MM.1S (cell line): ENCODE measurements around the gene TMPRSS3.
A peak's percentile ranks its signal among the peaks of the same experiment; 100 is the strongest.

Source experiments
- DNase-seq: peaks from one replicate; pipeline ENCODE4 v3.0.0-alpha.2; 2015
- H2AFZ ChIP-seq: fragments of 300-600 bp; sonication (generic); 2 replicates; pipeline ENCODE4 v1.6.0; 2016; ENCODE audit warnings: antibody characterized with exemption, low read length
- H3F3A ChIP-seq: fragments of 300-600 bp; sonication (generic); 2 replicates; pipeline ENCODE4 v1.6.1; 2016; ENCODE audit warnings: mild to moderate bottlenecking, antibody characterized with exemption, low read length, moderate library complexity, mixed read lengths; ENCODE audit not compliant: insufficient read depth
- H3K27ac ChIP-seq: fragments of 300-600 bp; sonication (generic); 2 replicates; pipeline ENCODE4 v1.5.1; 2016; ENCODE audit warnings: mild to moderate bottlenecking, low read length
- H3K27me3 ChIP-seq: fragments of 300-600 bp; sonication (generic); replicated peaks from 2 replicates; pipeline ENCODE4 v1.6.0; 2016; ENCODE audit warnings: low read length; ENCODE audit not compliant: insufficient read depth
- H3K36me3 ChIP-seq: fragments of 300-600 bp; sonication (generic); replicated peaks from 2 replicates; pipeline ENCODE4 v1.6.1; 2016; ENCODE audit warnings: mild to moderate bottlenecking, low read length, mixed read lengths; ENCODE audit not compliant: insufficient read depth
- H3K4me1 ChIP-seq: fragments of 300-600 bp; sonication (generic); 2 replicates; pipeline ENCODE4 v1.6.1; 2016; ENCODE audit warnings: low read length, mixed read lengths
- H3K4me2 ChIP-seq: fragments of 300-600 bp; sonication (generic); 2 replicates; pipeline ENCODE4 v1.6.0; 2016; ENCODE audit warnings: low read depth, low read length
- H3K4me3 ChIP-seq: fragments of 300-600 bp; sonication (generic); 2 replicates; pipeline ENCODE4 v1.5.1; 2016; ENCODE audit warnings: low read length, mixed read lengths
- H3K79me2 ChIP-seq: fragments of 300-600 bp; sonication (generic); 2 replicates; pipeline ENCODE4 v1.6.1; 2016; ENCODE audit warnings: mixed run types, low read length, mixed read lengths
- H3K9ac ChIP-seq: fragments of 300-600 bp; sonication (generic); 2 replicates; pipeline ENCODE4 v1.6.1; 2016; ENCODE audit warnings: low read length, mixed read lengths
- H3K9me2 ChIP-seq: fragments of 300-600 bp; sonication (generic); replicated peaks from 2 replicates; pipeline ENCODE4 v1.6.1; 2016; ENCODE audit warnings: mild to moderate bottlenecking, low read length, mixed read lengths; ENCODE audit not compliant: insufficient read depth
- H3K9me3 ChIP-seq: fragments of 300-600 bp; sonication (generic); replicated peaks from 2 replicates; pipeline ENCODE4 v1.6.1; 2016; ENCODE audit warnings: mild to moderate bottlenecking, low read length, mixed read lengths; ENCODE audit not compliant: insufficient read depth
- H4K20me1 ChIP-seq: fragments of 300-600 bp; sonication (generic); 2 replicates; pipeline ENCODE4 v1.6.1; 2016; ENCODE audit warnings: mild to moderate bottlenecking, low read length, moderate library complexity, mixed read lengths; ENCODE audit not compliant: insufficient read depth
- CTCF ChIP-seq: fragments of 300-600 bp; sonication (generic); IDR thresholded peaks from 2 replicates; pipeline ENCODE4 v1.5.1; 2016; ENCODE audit warnings: antibody characterized with exemption, low read length, mixed read lengths
- EZH2 ChIP-seq: fragments of 300-600 bp; sonication (generic); optimal IDR thresholded peaks from 2 replicates; pipeline ENCODE3; 2017; ENCODE audit warnings: low read depth, mild to moderate bottlenecking, antibody characterized with exemption, low read length, mixed read lengths
- EZH2phosphoT487 ChIP-seq: fragments of 300-600 bp; sonication (generic); IDR thresholded peaks from 2 replicates; pipeline ENCODE4 v1.6.1; 2018; ENCODE audit warnings: antibody characterized with exemption, low read length

TMPRSS3 gene

GRCh38 chr21:42437786-42438185 is 41.9 kb upstream of the TMPRSS3 start:
- Histone ChIP-seq H3K4me2 (no peak overlapping the region), H3K9ac (no peak overlapping the region), H3K4me3 (no peak overlapping the region), H3K9me3 (no peaks in the 10 kb centered on the region), H3K79me2 (no peaks in the 10 kb centered on the region), H4K20me1 (no peaks in the 10 kb centered on the region), H3K4me1 (no peaks in the 10 kb centered on the region), H3K27me3 (peaks cover 99% of the 10 kb centered on the region), H2AFZ (no peak overlapping the region), H3K27ac (no peak overlapping the region), H3K9me2 (no peaks in the 10 kb centered on the region), H3F3A (no peaks in the 10 kb centered on the region), H3K36me3 (no peaks in the 10 kb centered on the region)
- DNase-seq: peak; percentile 27
- TF ChIP-seq EZH2 (no peak), EZH2phosphoT487 (no peak), CTCF (no peak)

DNA sequence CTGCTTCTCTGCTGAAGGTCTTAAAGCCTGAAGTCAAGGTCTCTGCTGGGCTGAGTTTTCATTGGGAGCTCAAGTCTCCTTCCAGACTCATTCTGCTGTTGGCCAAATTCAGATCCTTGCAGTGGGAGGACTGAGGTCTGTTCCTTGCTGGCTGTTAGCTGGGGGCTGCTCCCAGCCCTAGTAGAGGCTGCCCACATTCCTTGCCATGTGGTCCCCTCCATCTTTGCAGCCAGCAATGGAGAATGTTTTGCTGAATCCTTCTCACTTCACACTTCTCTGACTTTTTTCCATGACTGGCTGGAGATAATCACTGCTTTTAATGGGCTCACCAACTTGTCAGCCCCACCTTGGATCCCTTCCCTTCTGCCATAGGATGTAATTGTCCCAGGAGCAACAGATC is 41.1 kb upstream of the TMPRSS3 start:
- Histone ChIP-seq H3K4me3 (no peak overlapping the region), H3K4me1 (no peaks in the 10 kb centered on the region)

GRCh38 chr21:42435833-42436232 is 40.0 kb upstream of the TMPRSS3 start:
- no peak overlapping the region for H3K4me3 ChIP-seq
- H3K9ac ChIP-seq: no peak overlapping the region
- no peaks in the 10 kb centered on the region for H3K9me2 ChIP-seq
- no peaks in the 10 kb centered on the region for H4K20me1 ChIP-seq
- H3K4me2 ChIP-seq: no peak overlapping the region
- TF ChIP-seq EZH2phosphoT487 (no peak), CTCF (no peak), EZH2 (no peak)
- no peak overlapping the region for H3K27ac ChIP-seq
- no peak for DNase-seq
- peaks cover 99% of the 10 kb centered on the region for H3K27me3 ChIP-seq
- no peaks in the 10 kb centered on the region for H3K79me2 ChIP-seq
- no peak overlapping the region for H2AFZ ChIP-seq
- H3K36me3 ChIP-seq: no peaks in the 10 kb centered on the region
- no peaks in the 10 kb centered on the region for H3F3A ChIP-seq
- no peaks in the 10 kb centered on the region for H3K4me1 ChIP-seq
- no peaks in the 10 kb centered on the region for H3K9me3 ChIP-seq

More for the DNA sequence above, 41.1 kb upstream of the TMPRSS3 start:
- Histone ChIP-seq H3K27ac (no peak overlapping the region), H3K9ac (no peak overlapping the region), H3K27me3 (peaks cover 99% of the 10 kb centered on the region), H2AFZ (no peak overlapping the region), H3K9me2 (no peaks in the 10 kb centered on the region), H3K36me3 (no peaks in the 10 kb centered on the region), H3F3A (no peaks in the 10 kb centered on the region), H4K20me1 (no peaks in the 10 kb centered on the region), H3K9me3 (no peaks in the 10 kb centered on the region), H3K79me2 (no peaks in the 10 kb centered on the region), H3K4me2 (no peak overlapping the region)
- DNase-seq: no peak
- TF ChIP-seq EZH2phosphoT487: no peak
- TF ChIP-seq EZH2: no peak
- TF ChIP-seq CTCF: no peak
